Glomerular endothelial cell (primary cell): Measurements from ENCODE around the gene CST9. TPM values are rescaled to one million over a fixed set of nuclear protein-coding genes. Genes with fewer than 3 reads are reported as not detected.
"Not testable (repeated sequence)": the region's sequence is repeated elsewhere in the genome, so short reads cannot be mapped to it uniquely, and the experiment has no call there.

ENCODE experiments used
- DNase-seq: peaks from one replicate; pipeline ENCODE4 v3.0.0-alpha.2; 2011; ENCODE audit warnings: low read depth, low spot score; ENCODE audit errors: extremely low read depth
- total RNA-seq: library from RNA; depleted of rRNA; stranded (reverse); fragments of >200 nt; gene quantifications from 2 replicates; pipeline ENCODE4 v1.2.3, GENCODE V29; 2015

CST9 gene
- total RNA-seq, 1 donor from 2014 or later = not detected

DNA sequence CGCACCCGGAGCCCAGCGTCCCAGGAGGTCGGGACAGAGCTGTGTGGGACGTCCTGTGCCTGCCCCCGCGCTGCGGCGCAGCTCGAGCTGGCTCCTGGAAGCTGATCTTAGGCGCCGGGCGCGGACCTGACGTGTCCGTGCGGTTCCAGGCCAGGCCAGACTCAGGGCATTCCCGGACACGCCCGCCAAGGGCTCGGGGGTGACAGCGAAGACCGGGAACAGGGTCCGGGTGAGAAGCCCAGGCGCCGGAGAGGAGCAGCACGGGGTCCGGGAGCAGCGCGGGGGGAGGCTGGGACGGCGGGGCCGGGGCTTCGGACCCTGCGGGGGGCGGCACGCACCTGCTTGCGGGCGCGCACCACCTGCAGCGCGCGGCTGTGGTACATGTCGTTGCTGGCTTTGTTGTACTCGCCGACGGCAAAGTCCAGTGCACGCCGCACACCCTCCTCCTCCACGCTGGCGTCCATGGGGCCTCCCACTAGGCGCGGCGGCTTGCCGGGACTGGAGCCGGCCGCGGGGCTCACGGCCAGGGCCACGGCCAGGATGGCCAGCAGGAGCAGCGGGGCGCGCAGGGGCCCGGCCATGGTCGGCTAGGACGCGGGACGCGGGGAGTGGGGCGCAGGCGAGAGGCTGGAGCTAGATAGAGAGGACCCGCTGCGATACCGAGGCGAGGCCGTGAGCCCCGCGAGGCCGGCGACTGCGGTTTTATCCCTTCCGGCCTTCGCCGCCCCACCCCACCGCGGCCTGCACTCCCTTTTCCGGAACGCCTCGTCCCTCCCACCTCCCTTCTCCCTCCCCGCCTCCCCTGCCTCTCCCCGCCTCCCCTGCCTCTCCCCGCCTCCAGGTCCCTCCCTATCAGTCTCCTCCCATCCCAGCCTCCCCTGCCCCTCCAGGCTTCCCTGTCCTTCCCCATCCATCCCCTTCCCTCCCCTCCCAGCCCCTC, 31.8 kb upstream of the CST9 start, which contains the start of gene CST3:
TSS of gene CST3 (minus strand) at position 674 of the 940 bp plus-strand sequence. CDS start at position 581, 93 bp downstream.
- no peak for DNase-seq

DNA sequence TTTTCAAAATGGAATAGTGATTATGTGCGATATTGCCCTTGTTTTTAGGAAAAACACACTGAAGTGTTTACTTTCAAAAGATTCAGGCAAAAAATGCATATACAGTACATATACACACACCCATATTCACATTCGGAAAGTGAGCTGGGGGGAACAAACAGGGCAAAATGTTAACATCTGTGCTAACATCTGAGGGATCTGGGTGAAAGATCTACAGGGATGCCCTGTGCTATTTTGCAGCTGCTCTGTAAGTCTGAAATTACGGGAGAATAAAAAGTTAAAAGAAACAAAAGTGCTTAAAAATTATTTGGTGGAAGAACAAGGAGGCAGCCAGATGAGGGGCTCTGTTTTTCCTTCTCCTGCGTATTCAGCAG, 31.2 kb upstream of the CST9 start:
- no peak for DNase-seq

DNA sequence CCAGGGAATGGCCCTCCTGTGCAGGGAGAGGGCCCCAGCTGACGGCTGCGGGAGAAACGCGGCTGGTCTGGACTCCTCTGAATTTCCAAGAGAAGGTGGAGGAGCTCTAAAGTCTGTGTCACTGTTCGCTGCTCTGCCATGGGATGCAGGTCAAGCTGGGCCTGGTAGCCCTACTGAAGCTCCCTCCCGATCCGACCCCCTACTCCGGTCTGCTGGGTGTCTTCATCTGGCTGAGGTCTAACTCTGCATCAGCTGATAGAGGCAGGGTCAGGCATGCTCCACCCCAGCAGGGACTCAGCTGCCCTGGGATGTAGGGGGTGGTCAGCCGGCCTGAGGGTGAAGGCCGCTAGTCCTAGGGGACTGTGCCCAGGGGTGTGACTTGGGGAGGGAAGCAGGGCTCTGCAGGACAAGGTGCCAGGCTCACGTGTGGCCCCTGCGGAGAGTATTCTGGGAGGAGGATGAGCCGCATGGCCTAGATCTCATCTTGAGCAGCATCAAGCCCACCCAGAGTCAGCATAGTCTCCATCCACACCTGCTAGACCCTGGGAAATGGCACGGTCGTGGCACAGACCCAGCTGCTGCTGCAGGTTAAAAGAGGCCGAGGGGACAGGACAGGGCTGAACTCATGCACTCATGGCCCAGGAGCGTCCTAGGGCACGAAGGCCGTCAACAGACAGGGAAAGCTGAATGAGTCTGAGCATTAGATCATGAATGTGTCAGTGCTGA, 30.6 kb upstream of the CST9 start:
- no peak for DNase-seq

DNA sequence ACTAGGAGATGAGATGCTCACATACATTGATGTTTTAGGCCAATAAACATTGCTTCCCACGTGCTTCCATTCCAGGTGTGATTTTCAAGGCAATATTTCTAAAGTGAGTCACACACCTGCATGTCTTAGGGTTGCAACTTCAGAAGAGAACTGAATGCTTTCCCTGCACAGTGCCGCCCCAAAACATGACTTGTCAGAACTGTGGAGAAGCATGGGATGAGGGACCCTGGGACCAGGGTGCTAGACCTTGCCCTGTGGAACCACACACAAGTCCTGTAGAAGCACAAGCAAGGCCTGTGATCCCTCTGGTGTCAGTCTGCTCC, 30.0 kb upstream of the CST9 start:
- not testable (repeated sequence) for DNase-seq

DNA sequence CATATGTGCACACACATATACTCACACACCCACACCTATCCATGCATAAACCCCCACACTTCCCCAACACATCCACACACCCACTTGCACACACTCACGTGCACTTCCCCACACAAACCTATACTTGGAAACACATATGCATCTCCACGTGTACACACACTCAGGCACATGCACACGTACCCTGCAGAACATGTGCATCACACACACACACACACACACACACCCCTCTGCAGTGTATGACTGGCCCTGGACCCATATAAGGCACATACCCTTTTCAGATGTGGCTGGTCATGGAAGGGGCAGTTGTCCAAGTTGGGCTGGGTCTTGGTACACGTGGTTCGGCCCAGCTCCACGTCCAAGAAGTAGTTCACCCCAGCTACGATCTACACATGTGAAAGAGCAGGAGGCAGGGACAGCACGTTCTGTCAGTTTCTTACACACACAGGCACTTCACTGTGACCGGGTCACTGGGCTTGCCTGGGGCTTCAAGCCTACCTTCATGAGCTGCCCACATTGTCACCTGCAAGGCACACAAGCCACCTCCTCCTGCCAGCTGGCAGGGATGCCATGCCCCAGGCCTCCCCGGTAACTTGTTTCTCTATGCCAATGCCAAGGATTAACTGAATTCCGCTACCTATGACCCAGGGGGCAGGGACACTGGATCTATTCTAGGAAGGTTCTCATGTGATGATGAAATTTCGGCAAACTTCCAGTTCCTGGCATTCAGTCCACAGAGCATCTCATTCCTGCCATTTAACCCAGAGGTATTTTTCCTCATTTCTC, 29.5 kb upstream of the CST9 start:
- no peak for DNase-seq

DNA sequence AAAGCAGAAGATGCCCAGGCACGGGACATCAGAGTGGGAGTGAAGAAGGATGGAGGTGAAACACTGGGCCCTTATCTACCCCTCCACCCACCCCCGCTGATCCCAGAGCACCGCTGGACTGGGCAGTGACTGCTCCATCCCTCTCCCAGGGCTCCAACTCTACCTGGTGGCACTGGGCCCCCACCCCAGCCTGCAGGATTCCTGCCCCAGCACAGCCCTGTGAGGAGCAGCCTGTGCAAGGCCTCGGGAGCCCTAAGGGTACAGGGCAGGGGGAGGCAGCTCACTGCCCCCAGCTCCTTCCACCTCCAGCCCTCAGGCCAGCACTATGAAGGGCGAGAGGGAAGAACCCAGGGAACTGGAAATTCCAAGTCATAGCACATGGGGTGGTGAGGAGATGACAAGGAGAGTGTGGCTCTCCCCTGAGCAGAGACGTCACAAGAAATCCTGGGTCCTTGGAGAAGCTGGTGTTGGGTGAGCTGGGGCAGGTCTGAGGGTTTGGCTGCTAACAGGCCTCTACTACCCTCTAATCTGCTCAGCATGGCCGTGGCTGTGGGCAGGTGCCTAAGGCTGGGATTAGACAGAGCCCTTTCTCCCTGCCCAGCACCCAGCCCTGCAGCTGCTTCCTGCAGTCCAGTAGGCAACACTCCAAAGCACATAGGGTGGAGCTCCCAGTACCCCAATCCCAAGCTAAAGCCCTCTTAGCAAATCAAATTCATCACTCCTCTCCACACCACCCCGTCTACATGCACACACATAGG, 28.5 kb upstream of the CST9 start:
- no peak for DNase-seq

DNA sequence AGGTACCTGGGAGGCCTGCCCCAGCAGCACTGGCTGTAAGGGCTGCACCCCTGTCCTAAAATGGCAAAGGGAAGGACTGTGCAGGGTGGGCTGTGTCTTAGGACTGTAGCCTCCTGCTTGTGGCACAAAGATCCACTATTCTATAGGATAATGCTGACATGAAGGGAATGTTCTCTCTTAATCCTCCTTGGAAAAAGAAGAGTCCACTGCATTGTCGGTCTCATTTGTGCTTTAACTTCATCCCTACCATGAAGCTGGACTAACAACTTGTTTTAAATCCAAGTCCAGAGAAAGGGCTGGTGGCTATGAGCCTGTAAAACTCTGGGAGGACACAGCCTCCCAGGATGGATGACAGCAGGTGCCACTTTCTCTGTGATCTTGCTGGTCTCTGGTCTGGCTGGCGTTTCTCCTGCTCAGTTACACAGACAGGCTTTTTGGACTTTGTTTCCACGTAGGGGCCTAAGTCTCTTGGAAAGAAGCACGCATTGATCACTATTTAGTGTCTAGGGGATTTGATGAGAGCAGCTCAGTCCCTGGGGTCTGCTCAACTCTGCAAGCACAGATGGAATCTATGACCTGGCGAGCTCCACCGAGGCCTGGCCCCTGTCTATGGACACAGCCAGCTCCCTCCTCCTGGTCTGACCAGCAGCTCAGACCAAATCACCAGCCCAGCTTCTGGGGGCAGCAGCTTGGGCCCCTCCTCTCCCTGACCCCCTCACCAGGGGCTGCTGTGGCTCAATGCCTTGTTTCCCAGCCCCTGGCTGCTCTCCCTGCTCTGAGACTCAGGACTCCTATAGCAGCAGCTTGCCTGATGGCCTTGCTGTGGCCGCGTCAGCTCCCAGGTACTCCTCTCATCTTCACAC, 27.2 kb upstream of the CST9 start:
- no peak for DNase-seq

DNA sequence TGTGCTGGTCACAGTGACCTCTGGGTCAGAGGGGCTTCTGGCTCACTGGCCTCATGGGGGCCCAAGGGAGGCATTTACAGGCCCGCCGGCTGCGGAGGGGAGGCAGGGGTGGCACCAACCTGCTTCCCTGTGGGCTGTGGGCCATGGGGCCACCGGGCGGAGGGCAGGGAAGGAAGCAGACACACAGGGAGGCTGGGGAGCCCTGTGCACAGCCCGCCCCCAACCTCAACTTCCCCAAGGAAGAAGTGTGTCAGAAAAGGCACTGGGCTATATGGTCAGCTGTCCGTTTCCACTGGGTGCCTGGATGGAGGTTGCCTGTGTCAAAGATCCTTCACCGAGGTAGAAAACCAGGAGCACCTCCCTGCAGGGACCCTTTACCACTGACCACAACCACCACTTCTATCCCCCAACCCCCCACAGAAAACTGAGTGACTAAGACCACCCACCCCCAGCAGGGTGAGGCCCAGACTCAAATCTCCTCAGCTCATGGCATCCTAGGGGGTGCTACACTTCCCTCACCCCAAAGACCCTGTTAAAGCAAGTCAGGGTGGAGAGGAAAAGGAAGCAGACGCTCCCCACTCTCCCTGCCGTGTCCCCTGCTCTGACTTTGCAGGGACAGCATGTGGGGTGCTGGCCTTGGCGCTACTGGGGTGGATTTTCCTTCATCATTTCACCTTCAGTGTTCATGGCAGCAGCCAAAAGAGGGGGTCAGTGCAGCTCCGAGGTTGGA, 26.4 kb upstream of the CST9 start:
- DNase-seq = no peak

DNA sequence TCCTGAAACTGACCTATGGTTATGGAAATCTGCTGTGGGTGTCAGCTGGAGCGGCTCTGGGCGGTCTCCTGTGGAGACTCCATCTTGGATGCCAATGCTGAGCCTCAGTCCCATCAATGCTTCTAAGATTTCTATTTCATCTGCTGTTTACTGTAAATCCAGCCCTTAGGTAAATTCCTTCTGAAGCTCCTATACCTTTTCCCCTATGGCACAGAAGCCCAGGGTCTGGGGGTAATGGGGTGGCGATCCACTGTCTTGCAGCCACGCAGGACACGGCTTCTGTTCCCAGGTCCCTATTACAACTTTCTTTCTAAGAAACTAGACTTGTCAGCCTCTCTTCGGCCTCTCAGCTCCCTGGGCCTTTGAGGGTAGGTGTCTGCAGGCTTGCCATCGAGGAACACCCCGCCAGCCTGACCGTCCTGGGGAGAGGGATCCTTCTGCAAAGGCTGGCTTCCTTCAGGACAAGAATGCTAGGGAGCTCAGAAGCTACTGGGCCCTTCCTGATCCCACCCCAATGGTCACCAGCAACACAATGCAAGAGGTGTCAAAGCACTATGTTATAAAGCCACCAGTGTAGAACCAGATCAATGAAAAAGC, 25.6 kb upstream of the CST9 start:
- DNase-seq = no peak

DNA sequence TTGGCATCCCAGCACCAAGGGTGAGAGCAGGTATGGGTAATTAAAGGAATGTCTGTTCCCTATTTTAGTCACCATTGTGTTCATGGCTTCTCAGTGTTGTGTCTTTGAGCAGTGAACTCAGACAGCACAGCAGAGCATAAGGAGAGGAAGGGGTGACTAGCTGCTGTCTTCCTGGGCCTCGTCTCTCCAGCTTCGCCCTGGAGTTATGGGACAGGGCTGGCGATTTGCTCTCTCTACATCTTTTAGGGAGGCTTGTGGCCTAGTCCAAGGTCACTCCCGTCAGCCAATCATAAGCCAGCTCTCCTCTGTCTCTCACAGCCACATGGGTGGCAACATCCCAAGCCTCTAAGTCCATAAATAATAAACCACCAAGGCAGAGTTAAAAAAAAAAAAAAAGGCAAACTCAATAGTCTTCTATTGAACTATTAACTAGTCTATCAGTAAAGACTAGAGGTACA, 24.7 kb upstream of the CST9 start:
- no peak for DNase-seq

DNA sequence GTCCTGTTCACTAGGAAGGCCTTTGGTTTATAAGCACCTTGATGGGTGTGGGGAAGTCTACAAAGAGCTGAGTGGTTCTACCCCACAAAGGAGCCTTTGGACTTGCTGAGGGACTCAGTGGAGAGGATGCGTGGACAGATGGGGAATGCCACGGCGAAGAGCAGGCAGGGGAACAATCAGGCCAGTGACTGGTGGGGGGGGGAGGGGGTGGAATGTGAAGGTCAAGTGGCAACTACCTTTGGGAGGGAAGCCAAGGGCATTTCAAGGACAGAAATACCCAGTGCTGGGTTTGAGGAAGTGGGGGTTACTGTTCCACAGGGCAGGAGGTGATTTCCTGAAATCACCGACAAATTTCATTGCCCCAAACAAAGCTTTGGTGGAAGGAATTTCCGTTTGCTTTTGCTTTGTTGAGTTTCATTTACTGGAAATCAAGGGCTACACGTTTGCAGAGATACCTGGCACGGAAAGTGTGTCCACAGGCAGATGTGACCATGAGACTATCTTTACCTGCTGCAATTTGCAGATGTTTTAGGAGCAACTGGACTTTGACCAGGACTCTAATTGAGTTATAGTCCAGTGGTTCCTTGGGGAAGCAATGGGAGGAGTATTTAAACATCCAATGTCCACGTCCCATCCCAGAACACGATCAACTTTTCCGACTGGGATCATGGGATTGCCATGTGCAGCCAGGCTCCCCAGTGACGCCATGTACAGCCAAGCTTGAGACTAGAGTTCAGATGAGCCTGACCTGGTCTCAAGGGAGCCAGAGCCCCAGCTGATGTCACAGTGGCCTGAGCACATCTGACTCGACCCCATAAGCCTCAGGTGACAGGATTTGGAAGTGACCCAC, 24.1 kb upstream of the CST9 start:
- DNase-seq = no peak

DNA sequence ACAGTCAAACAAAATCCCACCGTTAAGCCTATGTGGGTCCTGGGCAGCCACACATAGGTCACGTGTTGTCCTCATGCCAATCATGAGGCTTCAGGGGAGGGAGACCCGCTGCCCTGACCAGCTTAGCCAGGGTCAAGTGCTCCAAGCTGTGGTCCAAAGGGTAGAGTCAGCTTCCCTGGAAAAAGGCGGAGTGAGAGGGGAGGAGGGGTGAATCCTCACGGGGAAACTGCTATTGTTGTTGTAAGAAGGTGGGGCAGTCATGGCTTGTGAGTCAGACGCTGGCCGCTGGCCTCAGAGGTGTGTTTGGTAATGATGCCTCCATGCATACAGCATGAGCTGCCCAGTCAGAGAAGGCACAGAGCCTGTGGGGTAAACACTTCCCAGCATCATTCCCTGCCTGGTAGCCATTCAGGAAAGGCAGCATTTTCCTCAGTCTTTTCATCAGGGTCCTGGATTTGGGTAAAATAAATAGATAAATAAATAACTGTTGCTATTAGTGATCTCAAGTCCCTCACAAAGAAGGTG, 23.4 kb upstream of the CST9 start:
- no peak for DNase-seq

DNA sequence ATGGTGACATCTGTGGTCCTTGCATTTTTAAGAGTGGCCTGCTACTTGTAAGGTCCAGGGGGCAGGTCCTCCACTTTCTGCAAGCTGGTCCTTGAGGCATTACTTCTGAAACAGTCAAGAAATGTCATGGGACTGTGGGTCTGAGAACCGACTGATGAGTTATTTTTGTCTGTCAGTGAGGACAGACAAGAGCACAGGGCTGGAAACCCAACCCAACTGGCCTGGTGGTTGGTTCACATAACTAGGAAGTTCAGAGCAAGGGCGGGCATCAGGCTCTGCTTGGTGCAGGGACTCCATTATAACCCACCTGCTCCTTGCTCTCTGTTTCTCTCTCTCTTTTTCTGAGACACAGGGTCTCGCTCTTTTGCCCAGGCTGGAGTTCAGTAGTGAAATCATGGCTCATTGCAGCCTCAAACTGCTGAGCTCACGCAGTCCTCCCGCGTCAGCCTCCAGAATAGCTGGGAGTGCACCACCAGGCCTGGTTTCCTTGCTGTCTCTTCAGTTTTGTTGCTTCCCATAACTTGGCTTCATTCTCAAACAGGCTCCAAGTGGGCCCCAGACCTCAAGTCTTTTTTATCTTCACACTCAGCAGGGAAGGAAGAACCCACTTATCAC, 22.8 kb upstream of the CST9 start:
- no peak for DNase-seq

DNA sequence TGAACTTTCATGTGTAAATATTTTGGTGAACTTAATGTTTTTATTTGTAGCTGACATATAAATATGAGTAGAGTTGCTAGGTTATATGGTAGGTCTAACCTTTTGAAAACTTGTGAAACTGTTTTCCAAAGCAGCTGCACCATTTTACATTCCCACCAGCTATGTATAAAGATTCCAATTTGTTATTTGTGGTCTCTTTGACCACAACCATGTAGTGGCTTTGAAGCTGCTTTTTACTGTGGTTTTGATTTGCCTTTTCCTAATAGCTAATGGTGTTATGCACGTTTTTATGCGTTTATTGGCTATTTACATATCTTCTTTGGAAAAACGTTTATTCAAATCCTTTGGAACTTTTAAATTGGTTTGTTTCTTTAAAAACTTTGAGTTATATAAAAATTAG, 21.8 kb upstream of the CST9 start:
- DNase-seq = no peak

DNA sequence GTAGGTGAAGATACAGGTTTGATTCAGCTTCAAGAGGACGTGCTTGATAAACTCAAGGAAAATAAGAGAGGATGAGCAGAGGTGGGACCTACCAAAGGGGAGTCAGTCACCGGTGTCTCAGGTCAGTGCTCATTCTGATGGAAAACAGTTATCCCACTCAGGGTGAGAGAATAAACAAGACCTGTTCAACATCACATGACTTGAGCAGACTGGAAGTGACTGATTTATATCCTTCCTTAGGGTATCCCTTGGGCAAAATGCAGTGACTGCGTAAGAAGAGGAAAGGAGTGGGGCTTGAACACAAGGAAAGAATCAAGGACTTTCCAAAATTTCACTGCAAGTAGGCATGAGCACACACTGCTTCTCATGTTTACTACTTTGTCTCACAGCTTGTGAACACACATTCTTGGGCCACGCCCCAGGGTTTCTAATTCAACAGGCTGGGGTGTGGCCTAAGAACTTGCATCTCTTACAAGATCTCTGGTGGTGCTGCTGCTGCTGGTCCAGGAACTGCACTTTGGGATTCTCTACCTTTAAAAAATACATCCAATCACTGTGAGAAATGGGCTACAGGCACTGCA, 20.4 kb upstream of the CST9 start:
- no peak for DNase-seq

DNA sequence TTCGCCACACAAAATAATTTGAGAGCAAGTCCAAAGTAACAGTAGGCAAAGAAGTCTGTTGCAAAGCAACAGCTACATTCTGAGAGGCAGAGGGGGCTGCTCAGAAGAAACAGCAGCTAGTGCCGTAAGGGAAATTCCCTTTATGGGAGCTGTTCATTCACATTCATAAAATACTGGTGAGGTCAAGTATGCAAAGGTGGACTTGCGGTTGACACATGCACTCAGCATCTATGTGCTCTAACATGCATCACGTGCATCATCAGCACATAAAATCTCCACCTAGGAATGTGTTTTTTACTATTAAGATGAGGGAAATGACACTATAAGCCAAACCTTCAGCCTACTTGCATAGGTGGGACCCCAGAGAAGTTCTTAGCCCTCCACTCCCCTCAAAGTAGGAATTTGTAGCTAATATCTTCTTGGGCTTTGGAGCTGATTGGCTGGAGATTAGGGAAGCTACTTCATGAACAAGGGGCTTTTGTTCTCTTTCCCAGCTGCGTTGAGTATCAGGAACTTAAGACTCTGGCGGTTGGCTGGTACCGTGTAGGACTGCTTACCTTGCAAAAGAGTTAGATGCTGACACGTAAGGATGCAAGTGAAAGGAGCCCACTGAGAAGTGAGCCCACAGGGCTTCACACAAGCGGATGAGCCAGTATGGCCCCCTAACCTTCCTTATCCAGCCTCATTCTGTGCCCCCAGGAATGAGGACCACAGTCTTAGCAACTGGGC, 19.7 kb upstream of the CST9 start:
- no peak for DNase-seq
